Measurements from ENCODE around the gene MAP6D1. TPM values are rescaled to one million over a fixed set of nuclear protein-coding genes. Genes with fewer than 3 reads are reported as not detected.
A peak's percentile ranks its signal among the peaks of the same experiment; 100 is the strongest.

MAP6D1 gene
- total RNA-seq = 10.5 and 19.8 TPM in 2 replicates
- polyA plus RNA-seq (2012) = 5.2 TPM

GRCh38 chr3:183825456-183826161 lies at the start of gene MAP6D1:
Gene MAP6D1 (minus strand): TSS chr3:183825577. CDS start chr3:183825547, 30 bp downstream.
- DNase-seq (ENCODE audit: low read depth) = peak; percentile 84

DNA sequence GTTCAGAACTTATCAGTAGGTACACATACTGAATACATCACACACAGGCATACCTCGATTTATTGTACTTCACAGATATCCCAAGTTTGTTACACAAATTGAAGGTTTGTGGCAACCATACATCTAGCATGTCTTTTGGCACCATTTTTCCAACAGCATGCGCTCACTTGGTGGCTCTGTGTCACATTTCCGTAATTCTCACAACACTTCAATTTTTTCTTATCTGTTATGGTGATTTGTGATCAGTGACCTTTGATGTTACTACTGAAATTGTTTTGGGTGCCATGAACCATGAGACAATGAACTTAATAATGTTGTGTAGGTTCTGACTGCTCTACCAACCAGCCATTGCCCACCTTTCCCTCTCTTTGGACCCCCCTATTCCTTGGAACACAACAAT lies 48.5 kb upstream of the MAP6D1 start:
- no peak for DNase-seq (ENCODE audit: low read depth)

DNA sequence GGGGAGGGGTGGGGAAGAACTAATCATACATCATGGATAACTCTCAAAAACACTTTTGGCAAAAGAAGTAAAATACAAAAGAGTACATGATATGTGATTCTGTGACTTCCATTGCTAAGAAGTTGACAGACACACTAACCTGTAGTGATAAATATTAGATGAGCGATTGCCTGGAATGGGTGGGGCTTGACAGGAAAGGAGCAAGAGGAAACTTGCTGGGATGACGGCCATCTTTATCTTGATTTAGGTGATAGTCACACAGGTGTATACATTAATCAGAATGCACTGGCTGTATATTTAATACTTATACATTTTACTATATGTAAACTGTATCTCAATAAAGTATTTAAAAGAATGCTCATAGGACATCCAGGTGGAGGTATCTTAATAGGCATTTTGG lies 46.2 kb upstream of the MAP6D1 start:
- DNase-seq (ENCODE audit: low read depth) = no peak

- DNase-seq (ENCODE audit: low read depth) = no peak
These were observed 45.2 kb upstream of the MAP6D1 start for GRCh38 chr3:183870563-183870962.

GRCh38 chr3:183868796-183869195 lies 43.4 kb upstream of the MAP6D1 start:
- DNase-seq (ENCODE audit: low read depth) = no peak

DNA sequence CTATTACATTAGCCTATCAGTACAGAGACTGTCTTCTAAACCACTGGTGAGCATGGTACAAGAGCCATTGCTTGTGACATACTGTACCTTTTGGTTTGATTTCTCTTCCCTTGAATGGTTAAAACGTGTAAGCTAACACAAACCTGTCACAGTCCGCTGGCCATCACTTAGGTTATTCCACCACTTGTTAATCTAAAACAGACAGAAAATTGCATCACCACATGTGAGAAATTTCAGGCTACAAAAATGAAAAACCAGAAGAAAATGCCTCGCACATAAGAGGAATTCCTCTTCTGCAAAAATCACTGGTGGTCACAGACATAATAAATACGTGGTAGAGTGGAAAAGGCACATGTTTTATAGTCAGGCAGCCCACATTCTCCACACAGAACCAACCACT lies 37.2 kb upstream of the MAP6D1 start:
- no peak for DNase-seq (ENCODE audit: low read depth)

DNA sequence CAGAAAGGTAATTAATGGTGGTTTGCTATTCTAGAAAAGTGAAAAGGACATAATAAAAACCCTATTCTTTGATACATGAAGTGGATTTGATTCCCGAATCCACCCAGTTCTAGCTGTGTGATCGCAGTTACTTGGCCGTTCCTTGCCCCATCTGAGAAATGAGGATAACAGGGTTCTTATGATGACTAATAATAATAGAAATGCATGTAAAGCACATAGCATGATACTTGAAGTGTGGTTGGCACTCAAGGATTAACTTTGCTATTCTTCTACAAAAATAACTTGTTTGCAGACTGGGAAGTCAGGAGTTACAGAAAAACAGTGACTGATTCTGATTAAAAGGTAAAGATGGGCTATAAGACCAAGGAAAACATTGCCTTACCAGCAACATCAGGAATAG lies 32.5 kb upstream of the MAP6D1 start:
- no peak for DNase-seq (ENCODE audit: low read depth)

DNA sequence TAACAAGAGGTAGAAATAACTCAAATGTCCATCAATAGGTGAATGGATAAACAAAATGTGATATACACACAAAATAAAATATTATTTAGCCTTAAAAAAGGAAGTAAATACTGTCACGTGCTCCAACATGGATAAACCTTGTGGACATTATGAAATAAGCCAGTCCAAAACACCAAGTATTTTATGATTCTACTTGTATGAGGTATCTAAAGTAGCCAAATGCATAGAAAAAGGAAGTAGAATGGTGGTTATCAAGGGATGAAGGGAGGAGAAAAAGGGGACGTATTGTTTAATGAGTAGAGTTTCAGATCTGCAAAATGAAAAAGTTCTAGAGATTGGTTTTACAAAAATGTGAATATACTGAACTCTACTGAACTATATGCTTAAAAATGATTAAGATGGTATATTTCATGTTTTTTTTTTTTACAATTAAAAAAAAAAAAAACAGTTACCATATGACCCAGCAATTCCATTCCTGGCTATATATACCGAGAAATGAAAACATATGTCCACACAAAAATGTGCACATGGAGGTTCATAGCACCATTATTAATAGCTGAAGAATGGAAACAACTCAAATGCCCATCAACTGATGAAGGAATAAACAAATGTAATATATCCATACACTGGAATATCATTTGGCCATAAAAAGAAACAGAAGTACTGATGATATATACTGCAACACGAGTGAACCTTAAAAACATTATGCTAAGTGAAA lies 29.1 kb upstream of the MAP6D1 start:
- no peak for DNase-seq (ENCODE audit: low read depth)

DNA sequence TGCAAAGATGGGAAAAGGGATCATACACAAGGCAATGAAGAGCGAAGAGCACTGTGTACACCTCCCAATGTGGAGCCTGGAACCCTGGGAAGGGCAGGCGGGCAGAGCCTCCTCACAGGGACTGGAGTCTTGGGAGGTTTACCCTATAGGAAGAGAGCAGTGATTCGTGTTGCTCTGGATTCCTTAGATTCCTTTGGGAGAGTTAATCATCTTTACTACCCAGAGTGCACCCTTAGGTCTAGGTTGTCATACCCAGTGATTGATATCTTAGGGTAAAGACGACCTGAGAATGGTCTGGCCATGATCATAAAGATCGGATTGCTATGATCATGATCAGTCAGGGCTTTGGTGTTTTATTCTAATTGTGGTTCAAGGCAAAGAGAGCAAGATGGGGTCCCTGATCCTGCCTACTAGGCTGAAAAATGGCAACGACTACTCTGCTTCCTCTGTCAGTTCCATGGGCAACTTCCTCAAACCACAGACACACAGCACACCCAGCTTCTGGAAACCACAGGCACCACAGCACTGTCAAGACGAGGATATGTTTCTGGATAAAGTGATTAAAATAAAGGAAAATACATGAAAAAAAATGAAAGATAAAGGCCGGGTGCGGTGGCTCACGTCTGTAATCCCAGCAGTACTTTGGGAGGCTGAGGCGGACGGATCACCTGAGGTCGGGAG lies 20.4 kb upstream of the MAP6D1 start:
- peak; percentile 29 for DNase-seq (ENCODE audit: low read depth)

GRCh38 chr3:183845090-183845489 lies 19.7 kb upstream of the MAP6D1 start:
- DNase-seq (ENCODE audit: low read depth) = no peak

DNA sequence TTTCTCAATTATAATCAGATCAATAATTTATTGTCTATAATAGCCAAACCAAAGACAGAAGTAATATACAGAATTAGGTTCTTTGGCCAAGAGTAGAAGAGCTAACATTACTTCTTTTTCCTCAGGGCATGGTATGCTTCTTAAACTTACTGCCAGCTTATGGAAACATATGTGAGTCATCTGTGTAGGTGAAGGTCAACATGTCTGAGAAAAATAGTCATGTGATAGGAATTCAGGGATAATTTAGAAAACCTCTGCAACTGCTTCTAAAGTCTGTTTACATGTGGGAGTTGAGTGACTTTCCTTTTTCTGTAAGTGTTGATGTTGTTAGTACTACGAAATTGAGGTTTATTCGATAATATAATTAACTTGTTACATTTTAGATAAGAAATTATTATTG lies 19.2 kb upstream of the MAP6D1 start:
- no peak for DNase-seq (ENCODE audit: low read depth)

- DNase-seq (ENCODE audit: low read depth) = no peak
These were observed 14.4 kb upstream of the MAP6D1 start for GRCh38 chr3:183839751-183840150.

GRCh38 chr3:183837894-183838293 lies 12.5 kb upstream of the MAP6D1 start:
- DNase-seq (ENCODE audit: low read depth) = no peak

DNA sequence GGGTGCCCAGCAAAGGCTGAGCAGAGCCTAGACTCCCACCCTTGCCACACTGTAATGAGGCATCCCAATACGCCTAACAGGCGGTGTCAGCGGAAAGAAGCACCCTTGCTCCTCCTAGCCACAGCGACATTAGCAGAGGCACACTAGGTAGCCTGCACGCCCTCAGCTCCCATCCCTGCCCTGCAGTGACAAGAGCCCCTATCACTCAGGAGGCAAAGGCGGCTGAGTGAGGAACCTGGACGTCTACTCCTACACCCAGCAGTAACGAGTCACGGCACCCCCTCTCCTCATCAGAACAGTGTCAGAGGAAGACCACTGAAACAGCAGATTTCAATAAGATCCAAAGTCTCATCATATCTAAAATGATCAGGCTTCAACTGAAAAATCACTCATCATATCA lies 12.0 kb upstream of the MAP6D1 start:
- no peak for DNase-seq (ENCODE audit: low read depth)

DNA sequence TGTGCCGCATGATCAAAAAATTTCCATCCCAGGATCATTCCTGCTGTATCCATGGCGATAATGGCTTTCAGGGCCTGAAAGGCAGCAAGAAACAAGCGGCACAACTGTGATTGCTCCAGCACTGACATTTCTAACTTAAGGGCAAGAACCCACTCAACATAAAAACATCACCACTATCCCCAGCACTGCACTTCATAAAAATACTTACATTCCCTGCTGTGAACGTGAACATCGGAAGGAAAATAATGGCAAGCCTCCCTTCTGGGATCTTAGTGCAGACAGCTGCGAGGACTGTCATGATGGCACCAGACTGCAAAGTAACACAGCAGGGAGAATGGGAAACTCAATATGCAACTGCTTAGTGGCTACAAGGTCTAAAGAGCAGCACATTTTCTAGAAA lies 8.1 kb upstream of the MAP6D1 start:
- DNase-seq (ENCODE audit: low read depth) = no peak

DNA sequence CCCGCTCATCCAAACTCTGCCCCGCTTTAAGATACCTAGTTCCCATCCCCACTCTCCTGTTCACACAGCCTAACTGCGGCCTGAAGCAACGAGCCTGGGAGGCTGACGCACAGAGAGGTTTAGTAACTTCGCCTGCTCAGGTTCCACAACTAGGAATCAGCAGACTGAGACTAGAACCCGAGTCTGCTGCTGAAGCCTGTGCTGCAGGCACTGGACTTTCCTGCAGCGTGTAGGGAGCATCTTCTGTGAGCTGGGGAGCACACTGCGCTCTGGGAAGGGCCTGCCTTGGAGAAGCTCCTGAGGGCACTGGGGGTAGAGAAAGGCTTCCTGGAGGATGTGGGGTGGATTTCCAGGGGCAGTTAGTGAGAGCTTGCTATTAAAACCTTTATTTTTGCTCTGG lies 4.8 kb upstream of the MAP6D1 start:
- no peak for DNase-seq (ENCODE audit: low read depth)

- DNase-seq (ENCODE audit: low read depth) = no peak
These were observed 4.1 kb upstream of the MAP6D1 start for GRCh38 chr3:183829466-183829865.

- DNase-seq (ENCODE audit: low read depth) = no peak
These were observed 3.1 kb upstream of the MAP6D1 start for GRCh38 chr3:183828538-183828870.

- no peak for DNase-seq (ENCODE audit: low read depth)
These were observed 2.6 kb upstream of the MAP6D1 start for GRCh38 chr3:183827809-183828537.

DNA sequence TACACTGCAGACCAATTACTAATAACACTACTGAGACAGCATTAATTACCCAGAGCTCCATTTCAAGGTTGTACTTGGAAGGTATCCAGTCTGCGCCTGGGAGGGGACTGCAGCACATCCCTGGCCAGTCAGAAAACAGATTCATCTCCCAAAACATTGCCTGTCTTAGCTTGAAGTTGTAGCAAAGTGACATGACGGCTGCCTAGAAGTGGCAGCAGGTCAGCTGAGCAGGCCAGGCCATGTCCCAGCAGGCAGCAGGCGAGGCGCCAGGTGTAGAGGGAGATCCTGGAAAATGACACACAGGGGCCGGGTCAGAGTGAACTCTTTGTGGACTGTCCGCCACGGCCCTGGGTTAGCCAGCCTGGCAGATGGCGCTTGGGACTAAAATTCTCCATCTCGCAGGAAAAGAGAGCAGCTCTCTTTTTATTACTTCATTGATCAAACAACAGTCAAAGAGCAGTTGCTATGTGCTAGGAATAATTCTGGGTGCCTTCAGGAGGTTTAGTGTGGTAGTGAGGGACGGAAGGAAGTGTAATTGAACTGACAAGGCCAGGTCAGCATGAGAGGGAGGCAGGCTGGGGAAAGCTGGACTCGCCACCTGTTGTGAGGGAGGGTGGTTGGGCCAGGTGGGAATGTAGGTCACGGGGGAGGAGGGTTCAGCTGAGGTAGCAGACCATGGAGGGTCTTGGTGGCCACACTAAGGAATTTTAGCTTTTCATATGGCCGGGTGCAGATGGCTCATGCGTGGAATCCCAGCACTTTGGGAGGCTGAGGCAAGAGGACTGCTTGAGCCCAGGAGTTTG lies 1.3 kb upstream of the MAP6D1 start:
- peak; percentile 33 for DNase-seq (ENCODE audit: low read depth)
